GM23338 (cell line): ENCODE results near the gene SCN9A.

Experiments used
- ETS1 ChIP-seq: IDR thresholded peaks from 2 replicates; pipeline ENCODE4 v1.6.1; 2016; ENCODE audit warnings: antibody characterized with exemption
- EZH2 ChIP-seq: fragments of 200-600 bp; sonication (generic); IDR thresholded peaks from one replicate; pipeline ENCODE4 v1.8.0; 2017; ENCODE audit warnings: antibody characterized with exemption, mild to moderate bottlenecking, low read depth; ENCODE audit not compliant: unreplicated experiment
- EZH2phosphoT487 ChIP-seq: fragments of 200-600 bp; sonication (generic); IDR thresholded peaks from one replicate; pipeline ENCODE4 v1.8.1; 2018; ENCODE audit warnings: antibody characterized with exemption; ENCODE audit not compliant: unreplicated experiment
- JUNB ChIP-seq: IDR thresholded peaks from one replicate; pipeline ENCODE4 v1.6.1; 2016; ENCODE audit warnings: antibody characterized with exemption; ENCODE audit not compliant: unreplicated experiment
- POLR2AphosphoS5 ChIP-seq: IDR thresholded peaks from 2 replicates; pipeline ENCODE4 v1.6.1; 2016; ENCODE audit warnings: antibody characterized with exemption, low read depth
- TF ChIP-seq, protein P1 (sequence below), 2 experiments: fragments of 200-600 bp in 1 of 2; sonication (generic) in 1 of 2; conservative IDR thresholded peaks; 2 replicates each; pipeline versions ENCODE4 v1.5.1 to v1.6.1; 2016 to 2017; ENCODE audit warnings: antibody characterized with exemption in 2 of 2, low read depth in 2 of 2, mild to moderate bottlenecking in 2 of 2, moderate library complexity in 1 of 2
- TF ChIP-seq, protein P2 (sequence below): IDR thresholded peaks from one replicate; pipeline ENCODE4 v1.6.1; 2018; ENCODE audit warnings: antibody characterized with exemption; ENCODE audit not compliant: unreplicated experiment

GRCh38 chr2:166147883-166148282, 227.9 kb downstream of the SCN9A start:
- TF ChIP-seq POLR2AphosphoS5 (no peak), JUNB (no peak), EZH2 (no peak), EZH2phosphoT487 (no peak), ETS1 (no peak)
- TF ChIP-seq, protein P1, sequence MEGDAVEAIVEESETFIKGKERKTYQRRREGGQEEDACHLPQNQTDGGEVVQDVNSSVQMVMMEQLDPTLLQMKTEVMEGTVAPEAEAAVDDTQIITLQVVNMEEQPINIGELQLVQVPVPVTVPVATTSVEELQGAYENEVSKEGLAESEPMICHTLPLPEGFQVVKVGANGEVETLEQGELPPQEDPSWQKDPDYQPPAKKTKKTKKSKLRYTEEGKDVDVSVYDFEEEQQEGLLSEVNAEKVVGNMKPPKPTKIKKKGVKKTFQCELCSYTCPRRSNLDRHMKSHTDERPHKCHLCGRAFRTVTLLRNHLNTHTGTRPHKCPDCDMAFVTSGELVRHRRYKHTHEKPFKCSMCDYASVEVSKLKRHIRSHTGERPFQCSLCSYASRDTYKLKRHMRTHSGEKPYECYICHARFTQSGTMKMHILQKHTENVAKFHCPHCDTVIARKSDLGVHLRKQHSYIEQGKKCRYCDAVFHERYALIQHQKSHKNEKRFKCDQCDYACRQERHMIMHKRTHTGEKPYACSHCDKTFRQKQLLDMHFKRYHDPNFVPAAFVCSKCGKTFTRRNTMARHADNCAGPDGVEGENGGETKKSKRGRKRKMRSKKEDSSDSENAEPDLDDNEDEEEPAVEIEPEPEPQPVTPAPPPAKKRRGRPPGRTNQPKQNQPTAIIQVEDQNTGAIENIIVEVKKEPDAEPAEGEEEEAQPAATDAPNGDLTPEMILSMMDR (conservative IDR thresholded peaks at IDR 0.05; ENCODE audit: low read depth in 2 of 2): no peak
- TF ChIP-seq, protein P2, sequence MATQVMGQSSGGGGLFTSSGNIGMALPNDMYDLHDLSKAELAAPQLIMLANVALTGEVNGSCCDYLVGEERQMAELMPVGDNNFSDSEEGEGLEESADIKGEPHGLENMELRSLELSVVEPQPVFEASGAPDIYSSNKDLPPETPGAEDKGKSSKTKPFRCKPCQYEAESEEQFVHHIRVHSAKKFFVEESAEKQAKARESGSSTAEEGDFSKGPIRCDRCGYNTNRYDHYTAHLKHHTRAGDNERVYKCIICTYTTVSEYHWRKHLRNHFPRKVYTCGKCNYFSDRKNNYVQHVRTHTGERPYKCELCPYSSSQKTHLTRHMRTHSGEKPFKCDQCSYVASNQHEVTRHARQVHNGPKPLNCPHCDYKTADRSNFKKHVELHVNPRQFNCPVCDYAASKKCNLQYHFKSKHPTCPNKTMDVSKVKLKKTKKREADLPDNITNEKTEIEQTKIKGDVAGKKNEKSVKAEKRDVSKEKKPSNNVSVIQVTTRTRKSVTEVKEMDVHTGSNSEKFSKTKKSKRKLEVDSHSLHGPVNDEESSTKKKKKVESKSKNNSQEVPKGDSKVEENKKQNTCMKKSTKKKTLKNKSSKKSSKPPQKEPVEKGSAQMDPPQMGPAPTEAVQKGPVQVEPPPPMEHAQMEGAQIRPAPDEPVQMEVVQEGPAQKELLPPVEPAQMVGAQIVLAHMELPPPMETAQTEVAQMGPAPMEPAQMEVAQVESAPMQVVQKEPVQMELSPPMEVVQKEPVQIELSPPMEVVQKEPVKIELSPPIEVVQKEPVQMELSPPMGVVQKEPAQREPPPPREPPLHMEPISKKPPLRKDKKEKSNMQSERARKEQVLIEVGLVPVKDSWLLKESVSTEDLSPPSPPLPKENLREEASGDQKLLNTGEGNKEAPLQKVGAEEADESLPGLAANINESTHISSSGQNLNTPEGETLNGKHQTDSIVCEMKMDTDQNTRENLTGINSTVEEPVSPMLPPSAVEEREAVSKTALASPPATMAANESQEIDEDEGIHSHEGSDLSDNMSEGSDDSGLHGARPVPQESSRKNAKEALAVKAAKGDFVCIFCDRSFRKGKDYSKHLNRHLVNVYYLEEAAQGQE: peak; percentile 61
